ENCODE measurements around the gene ZCCHC10.

The ZCCHC10 gene

GRCh38 chr5:132951897-132952296, 74.5 kb downstream of the ZCCHC10 start:
- Histone ChIP-seq H3K4me3 (ENCODE audit: low read length) (no peak overlapping the region), H3K9ac (ENCODE audit: low read length) (no peak overlapping the region), H3K9me3 (ENCODE audit: control insufficient read depth, low read length) (no peaks in the 10 kb centered on the region), H3K27me3 (replicated peaks; ENCODE audit: control insufficient read depth, insufficient read depth, low read length) (no peaks in the 10 kb centered on the region), H3K36me3 (ENCODE audit: control insufficient read depth, insufficient read depth, low read length, severe bottlenecking) (peaks cover 7% of the 10 kb centered on the region), H3K4me1 (ENCODE audit: control insufficient read depth, insufficient read depth, low read length) (peaks cover 16% of the 10 kb centered on the region)
- DNase-seq (ENCODE audit: low read depth) = no peak

DNA sequence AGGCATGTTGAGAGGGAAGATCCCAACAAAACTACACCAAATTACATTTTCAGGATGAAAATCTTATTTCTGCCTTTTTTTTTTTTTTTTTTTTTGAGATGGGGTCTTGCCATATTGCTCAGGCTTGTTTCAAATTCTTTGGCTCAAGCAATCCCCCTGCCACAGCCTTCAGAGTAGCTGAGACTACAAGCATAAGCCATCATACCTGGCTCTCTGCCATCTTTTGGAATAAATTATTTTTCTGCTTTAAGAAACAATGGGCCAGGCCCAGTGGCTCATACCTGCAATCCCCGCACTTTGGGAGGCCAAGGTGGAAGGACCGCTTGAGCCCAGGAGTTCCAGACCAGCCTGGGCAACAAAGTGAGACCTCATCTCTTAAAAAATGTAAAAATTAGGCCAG, 77.2 kb downstream of the ZCCHC10 start:
- peaks cover 16% of the 10 kb centered on the region for H3K4me1 ChIP-seq (ENCODE audit: control insufficient read depth, insufficient read depth, low read length)
- H3K36me3 ChIP-seq (ENCODE audit: control insufficient read depth, insufficient read depth, low read length, severe bottlenecking) = peaks cover 3% of the 10 kb centered on the region
- H3K9me3 ChIP-seq (ENCODE audit: control insufficient read depth, low read length) = no peaks in the 10 kb centered on the region
- H3K4me3 ChIP-seq (ENCODE audit: low read length) = no peak overlapping the region
- no peak overlapping the region for H3K9ac ChIP-seq (ENCODE audit: low read length)
- no peaks in the 10 kb centered on the region for H3K27me3 ChIP-seq (replicated peaks; ENCODE audit: control insufficient read depth, insufficient read depth, low read length)
- DNase-seq (ENCODE audit: low read depth) = no peak

DNA sequence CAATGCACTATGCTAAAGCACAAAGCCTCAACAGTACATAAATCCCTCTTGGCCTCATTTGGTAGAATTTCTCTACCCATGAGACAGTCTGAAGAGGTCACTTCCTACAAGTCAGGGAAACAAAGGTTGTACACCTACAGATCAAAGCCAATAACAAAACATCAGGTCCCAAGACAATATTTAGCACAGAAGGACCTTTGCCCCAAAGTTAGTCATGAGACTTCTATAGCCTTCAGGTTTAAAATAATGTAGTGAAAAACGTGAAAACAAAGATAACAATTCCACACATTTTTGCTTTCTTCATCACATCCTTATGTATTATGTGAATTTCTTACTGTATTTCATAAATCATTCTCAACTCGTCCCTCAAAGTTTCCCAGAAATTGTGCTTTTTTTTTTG, 78.7 kb downstream of the ZCCHC10 start:
- peak; percentile 43 for DNase-seq (ENCODE audit: low read depth)
- Histone ChIP-seq H3K36me3 (ENCODE audit: control insufficient read depth, insufficient read depth, low read length, severe bottlenecking) (peaks cover 4% of the 10 kb centered on the region), H3K9me3 (ENCODE audit: control insufficient read depth, low read length) (no peaks in the 10 kb centered on the region), H3K4me3 (ENCODE audit: low read length) (no peak overlapping the region), H3K27me3 (replicated peaks; ENCODE audit: control insufficient read depth, insufficient read depth, low read length) (no peaks in the 10 kb centered on the region), H3K4me1 (ENCODE audit: control insufficient read depth, insufficient read depth, low read length) (peaks cover 27% of the 10 kb centered on the region), H3K9ac (ENCODE audit: low read length) (no peak overlapping the region)
